ENCODE measurements around the gene CSTF3. TPM values are rescaled to one million over a fixed set of nuclear protein-coding genes. Genes with fewer than 3 reads are reported as not detected.

The CSTF3 gene

DNA sequence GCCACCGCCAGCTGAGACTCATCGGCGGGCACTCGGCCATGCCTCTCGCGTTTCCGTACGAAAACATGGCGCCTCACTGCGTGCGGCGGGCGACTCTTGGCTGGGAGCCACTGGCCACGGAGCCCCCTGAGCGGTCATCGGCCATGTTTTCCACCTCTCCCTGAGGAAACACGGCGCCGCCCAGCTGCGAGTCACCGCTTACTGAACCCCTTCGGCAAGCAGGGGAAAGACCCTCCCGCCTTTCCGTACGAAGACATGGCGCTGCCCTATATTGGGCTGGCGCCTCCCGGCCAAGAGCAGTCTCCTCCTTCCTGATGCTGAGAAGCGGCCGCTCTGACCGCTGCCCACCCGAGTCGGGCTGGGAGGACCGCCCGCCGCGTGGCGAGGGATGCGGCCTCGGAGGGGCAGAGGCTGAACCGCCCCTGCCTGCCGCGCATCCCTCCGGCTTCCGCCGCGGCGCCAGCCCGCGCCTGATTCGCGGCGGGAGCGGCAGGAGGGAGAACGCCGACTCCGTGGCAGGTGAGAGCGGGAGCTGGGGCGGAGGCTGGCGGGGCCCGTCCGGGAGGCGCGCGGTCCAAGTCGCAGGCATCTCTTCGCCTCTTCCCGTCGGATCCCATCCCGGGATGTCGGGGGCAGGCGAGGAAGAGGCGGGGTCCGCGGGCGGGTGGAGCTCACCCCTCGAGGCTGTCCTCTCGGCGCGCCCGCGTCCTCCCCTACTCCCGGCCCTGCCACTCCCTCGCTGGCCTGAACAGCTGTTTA is 121.8 kb downstream of the CSTF3 start, which contains the start of gene TCP11L1:
TCP11L1 (plus strand) TSS at position 299 of the 759 bp plus-strand sequence. CDS start 4,202 bp downstream, outside the sequence.
- peaks cover 0 to 6% of the 10 kb centered on the region in 2 donors for H3K4me1 ChIP-seq (ENCODE audit: control insufficient read depth in 2 of 2, insufficient read depth in 1 of 2, low read depth in 1 of 2, low read length in 2 of 2)
- H3K4ac ChIP-seq (ENCODE audit: low read length): no peak within 1 kb of the TSS
- H2AK5ac ChIP-seq (ENCODE audit: low read depth, low read length): peak within 1 kb of the TSS; percentile 18
- H2BK120ac ChIP-seq (ENCODE audit: low read depth, low read length): no peak within 1 kb of the TSS
- peak within 1 kb of the TSS; percentile 71 for H3K14ac ChIP-seq (ENCODE audit: low read length)
- H2BK12ac ChIP-seq (ENCODE audit: low read length): no peak within 1 kb of the TSS
- peak within 1 kb of the TSS; percentile 99 for H2AFZ ChIP-seq (ENCODE audit: low read length)
- DNase-seq (ENCODE audit: low spot score): peak; percentile 87
- peaks cover 0 to under 1% of the 10 kb centered on the region in 2 donors for H3K9me3 ChIP-seq (replicated peaks in 1 of 2; ENCODE audit: control insufficient read depth in 2 of 2, insufficient read depth in 1 of 2, low read depth in 1 of 2, low read length in 2 of 2)
- no CpG with 5 or more reads among the region's 84 CpGs for WGBS, 2 donors (ENCODE audit: extremely low coverage in 2 of 2, insufficient read length in 2 of 2, insufficient replicate concordance in 1 of 2)
- H3K4me2 ChIP-seq (ENCODE audit: insufficient read depth, low read length, poor library complexity, severe bottlenecking): peak within 1 kb of the TSS; percentile 63
- H3K36me3 ChIP-seq (replicated peaks in 1 of 2; ENCODE audit: control insufficient read depth in 2 of 2, insufficient read depth in 2 of 2, low read length in 2 of 2): peaks cover 0 to 17% of the 10 kb centered on the region in 2 donors
- H3K18ac ChIP-seq (ENCODE audit: low read length): peak within 1 kb of the TSS; percentile 100
- H2BK5ac ChIP-seq (ENCODE audit: low read length): peak within 1 kb of the TSS; percentile 99
- peak within 1 kb of the TSS; percentile 37 for H2BK15ac ChIP-seq (ENCODE audit: low read length)
- H3K23ac ChIP-seq (ENCODE audit: low read depth, low read length, poor library complexity): peak within 1 kb of the TSS; percentile 96
- H4K91ac ChIP-seq (ENCODE audit: low read depth, low read length, poor library complexity): peak within 1 kb of the TSS; percentile 99
- H3K4me3 ChIP-seq (ENCODE audit: low read length in 2 of 2): peak within 1 kb of the TSS; percentile 89 to 98
- peak within 1 kb of the TSS; percentile 99 for H3K27ac ChIP-seq (replicated peaks; ENCODE audit: low read length)
- peak within 1 kb of the TSS; percentile 97 for H3K9ac ChIP-seq (ENCODE audit: low read depth, low read length, poor library complexity)
- no peaks in the 10 kb centered on the region for H3K79me1 ChIP-seq (ENCODE audit: low read depth, low read length)
- peak within 1 kb of the TSS; percentile 65 for H4K8ac ChIP-seq (ENCODE audit: low read depth, low read length)
- no peaks in the 10 kb centered on the region for H3K27me3 ChIP-seq (ENCODE audit: control insufficient read depth in 3 of 3, insufficient read depth in 3 of 3, low read depth in 1 of 3, low read length in 3 of 3)

DNA sequence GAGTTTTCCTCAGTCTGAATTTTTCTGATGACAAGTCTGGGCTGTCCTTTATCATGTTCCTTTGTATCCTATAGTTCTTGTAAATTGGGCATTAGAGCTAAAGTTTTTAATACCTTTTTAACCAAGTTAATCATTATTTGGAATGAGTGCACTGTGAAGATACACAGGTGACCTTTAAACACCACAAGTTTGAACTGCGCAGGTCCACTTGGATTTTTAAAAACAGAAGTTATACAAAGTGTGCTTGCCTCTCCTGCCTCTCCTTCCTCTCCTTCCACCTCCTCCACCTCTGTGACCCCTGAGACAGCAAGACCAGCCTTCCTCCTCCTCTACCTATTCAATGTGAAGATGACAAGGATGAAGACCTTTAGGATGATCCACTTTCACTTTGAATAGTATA is 126.3 kb downstream of the CSTF3 start:
- no peak overlapping the region for H4K8ac ChIP-seq (ENCODE audit: low read depth, low read length)
- no peak overlapping the region for H3K18ac ChIP-seq (ENCODE audit: low read length)

More for the DNA sequence above, 126.3 kb downstream of the CSTF3 start:
- WGBS, 2 donors (ENCODE audit: extremely low coverage in 2 of 2, insufficient read length in 2 of 2, insufficient replicate concordance in 1 of 2): no CpG with 5 or more reads among the region's 1 CpG
- Histone ChIP-seq H2BK120ac (ENCODE audit: low read depth, low read length) (no peak overlapping the region), H2AK5ac (ENCODE audit: low read depth, low read length) (no peak overlapping the region), H3K9ac (ENCODE audit: low read depth, low read length, poor library complexity) (no peak overlapping the region), H2BK15ac (ENCODE audit: low read length) (no peak overlapping the region), H3K4me1 (ENCODE audit: control insufficient read depth in 2 of 2, insufficient read depth in 1 of 2, low read depth in 1 of 2, low read length in 2 of 2) (no peaks in the 10 kb centered on the region), H3K4me2 (ENCODE audit: insufficient read depth, low read length, poor library complexity, severe bottlenecking) (no peak overlapping the region), H2BK12ac (ENCODE audit: low read length) (no peak overlapping the region), H3K23ac (ENCODE audit: low read depth, low read length, poor library complexity) (no peak overlapping the region), H2BK5ac (ENCODE audit: low read length) (no peak overlapping the region), H3K79me1 (ENCODE audit: low read depth, low read length) (no peaks in the 10 kb centered on the region), H3K9me3 (replicated peaks in 1 of 2; ENCODE audit: control insufficient read depth in 2 of 2, insufficient read depth in 1 of 2, low read depth in 1 of 2, low read length in 2 of 2) (no peaks in the 10 kb centered on the region), H3K27ac (replicated peaks; ENCODE audit: low read length) (no peak overlapping the region), H3K36me3 (replicated peaks in 1 of 2; ENCODE audit: control insufficient read depth in 2 of 2, insufficient read depth in 2 of 2, low read length in 2 of 2) (peaks cover 0 to 9% of the 10 kb centered on the region in 2 donors), H3K4me3 (ENCODE audit: low read length in 2 of 2) (no peak overlapping the region), H3K14ac (ENCODE audit: low read length) (no peak overlapping the region), H4K91ac (ENCODE audit: low read depth, low read length, poor library complexity) (no peak overlapping the region), H2AFZ (ENCODE audit: low read length) (no peak overlapping the region), H3K27me3 (ENCODE audit: control insufficient read depth in 3 of 3, insufficient read depth in 3 of 3, low read depth in 1 of 3, low read length in 3 of 3) (no peaks in the 10 kb centered on the region), H3K4ac (ENCODE audit: low read length) (no peak overlapping the region)
- DNase-seq (ENCODE audit: low spot score): no peak

Small RNA genes lying within 50 kb of the gene (small RNA-seq; reads per million reads assigned to genes)
- not detected for gene RF00019 (ENCODE audit: insufficient read depth)
